Memory B cell (primary cell): ENCODE results near the gene AUNIP.
A peak's percentile ranks its signal among the peaks of the same experiment; 100 is the strongest.

Source experiments
- ATAC-seq: fragments of 150-1000 bp; cut with Tn5 transposase; 2 replicates; pipeline ENCODE4 v1.10.0; 2021; ENCODE audit warnings: low read depth, mild to moderate bottlenecking, moderate library complexity
- DNase-seq, 2 donors: peaks; one replicate each; pipeline ENCODE4 v3.0.0; 2022; ENCODE audit warnings: low spot score in 2 of 2
- H3K27ac Mint-ChIP-seq: one replicate; pipeline ENCODE4 v1.8.0; 2022; ENCODE audit warnings: mild to moderate bottlenecking, moderate library complexity, mixed read lengths
- H3K27me3 Mint-ChIP-seq: one replicate; pipeline ENCODE4 v1.8.0; 2022; ENCODE audit warnings: mixed read lengths
- H3K36me3 Mint-ChIP-seq: one replicate; pipeline ENCODE4 v1.8.0; 2022; ENCODE audit warnings: mild to moderate bottlenecking, mixed read lengths
- H3K4me1 Mint-ChIP-seq: one replicate; pipeline ENCODE4 v1.8.0; 2022; ENCODE audit warnings: mixed read lengths
- H3K4me3 Mint-ChIP-seq: one replicate; pipeline ENCODE4 v1.8.0; 2022; ENCODE audit warnings: mild to moderate bottlenecking, moderate library complexity, mixed read lengths
- H3K9me3 Mint-ChIP-seq: one replicate; pipeline ENCODE4 v1.8.0; 2022; ENCODE audit warnings: mixed read lengths

Gene AUNIP

DNA sequence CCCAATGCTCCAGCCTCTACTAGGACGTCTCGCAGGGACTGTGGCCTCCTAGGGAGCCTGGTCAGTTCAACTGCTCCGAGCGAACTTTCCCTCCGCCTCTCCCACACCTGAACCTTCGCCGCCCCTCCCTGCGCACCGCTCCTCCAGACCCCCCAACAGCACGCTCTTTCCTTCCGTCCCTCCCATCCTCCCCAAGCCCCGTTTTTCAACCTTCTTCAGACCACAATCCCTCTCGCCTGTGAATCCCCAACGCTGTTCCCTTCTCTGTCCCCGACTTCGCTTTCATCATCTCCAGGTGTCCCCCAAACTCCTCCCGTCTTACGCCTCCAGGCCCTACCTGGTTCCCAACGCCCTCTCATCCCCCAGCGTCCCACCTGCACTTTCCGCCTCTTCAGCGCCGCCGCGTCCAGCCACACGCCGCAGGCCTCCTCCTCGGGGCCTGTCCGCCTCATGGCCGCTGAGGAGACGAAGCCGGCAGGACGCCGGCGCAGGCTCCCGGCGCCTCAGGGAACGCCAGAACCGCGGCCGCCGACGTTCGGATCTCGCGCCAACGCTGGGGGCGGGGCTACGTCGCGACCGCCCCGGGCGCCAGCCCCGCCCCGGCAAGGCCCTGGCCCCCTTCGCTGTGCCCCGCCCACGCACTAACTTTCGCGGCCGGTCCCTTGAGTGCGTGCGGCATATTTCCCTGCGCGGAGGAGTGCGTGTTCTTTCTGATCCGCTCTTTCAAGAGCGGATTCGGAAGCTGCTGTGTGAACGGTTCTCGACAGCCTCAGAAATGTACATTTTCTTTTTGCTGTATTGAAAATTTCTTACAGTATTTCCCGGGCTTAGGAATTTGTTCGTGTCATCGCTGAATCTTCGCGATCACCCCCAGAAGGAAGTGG is at the start of gene AUNIP:
AUNIP (minus strand) TSS at position 552 of the 884 bp plus-strand sequence; CDS start at position 452, 100 bp downstream.
- Mint-ChIP-seq H3K4me1 (peaks cover 13% of the 10 kb centered on the region), H3K9me3 (no peaks in the 10 kb centered on the region), H3K36me3 (peaks cover 7% of the 10 kb centered on the region), H3K27ac (peak within 1 kb of the TSS; percentile 92), H3K4me3 (peak within 1 kb of the TSS; percentile 89), H3K27me3 (peaks cover 1% of the 10 kb centered on the region)
- DNase-seq (peak; percentile 85 to 86), ATAC-seq (peak; percentile 95)

GRCh38 chr1:25909040-25909439 is 49.8 kb upstream of the AUNIP start:
- H3K27me3 Mint-ChIP-seq = no peaks in the 10 kb centered on the region
- peaks cover 14% of the 10 kb centered on the region for H3K4me1 Mint-ChIP-seq
- no peaks in the 10 kb centered on the region for H3K36me3 Mint-ChIP-seq
- peaks cover 1% of the 10 kb centered on the region for H3K9me3 Mint-ChIP-seq
- H3K4me3 Mint-ChIP-seq = no peak overlapping the region
- no peak for DNase-seq
- H3K27ac Mint-ChIP-seq = no peak overlapping the region
- ATAC-seq = no peak

- Mint-ChIP-seq H3K9me3 (peaks cover 1% of the 10 kb centered on the region), H3K4me3 (no peak overlapping the region)
Observed at GRCh38 chr1:25908161-25908560, 48.9 kb upstream of the AUNIP start.

GRCh38 chr1:25907601-25908000 is 48.3 kb upstream of the AUNIP start:
- ATAC-seq (no peak), DNase-seq (no peak)
- Mint-ChIP-seq H3K27ac (peak overlapping the region; percentile 76), H3K4me3 (peak overlapping the region; percentile 97), H3K36me3 (no peaks in the 10 kb centered on the region), H3K4me1 (peaks cover 14% of the 10 kb centered on the region), H3K9me3 (peaks cover 1% of the 10 kb centered on the region), H3K27me3 (no peaks in the 10 kb centered on the region)

More at GRCh38 chr1:25908161-25908560, 48.9 kb upstream of the AUNIP start:
- H3K27me3 Mint-ChIP-seq = no peaks in the 10 kb centered on the region
- H3K27ac Mint-ChIP-seq = no peak overlapping the region
- ATAC-seq (no peak), DNase-seq (no peak)
- H3K36me3 Mint-ChIP-seq = no peaks in the 10 kb centered on the region
- H3K4me1 Mint-ChIP-seq = peaks cover 14% of the 10 kb centered on the region

GRCh38 chr1:25906644-25907300 is 47.5 kb upstream of the AUNIP start:
- Mint-ChIP-seq H3K9me3 (peaks cover 1% of the 10 kb centered on the region), H3K4me3 (peak overlapping the region; percentile 97), H3K36me3 (no peaks in the 10 kb centered on the region), H3K4me1 (peaks cover 14% of the 10 kb centered on the region), H3K27me3 (no peaks in the 10 kb centered on the region), H3K27ac (peak overlapping the region; percentile 76)
- DNase-seq (no peak), ATAC-seq (no peak)

GRCh38 chr1:25905680-25906643 is 46.7 kb upstream of the AUNIP start, which contains the start of gene STMN1:
TSS of gene STMN1 (minus strand) at chr1:25906419. CDS start at chr1:25904676, 1,743 bp downstream.
- peaks cover 14% of the 10 kb centered on the region for H3K4me1 Mint-ChIP-seq
- peaks cover 3% of the 10 kb centered on the region for H3K36me3 Mint-ChIP-seq
- no peaks in the 10 kb centered on the region for H3K27me3 Mint-ChIP-seq
- H3K4me3 Mint-ChIP-seq = peak within 1 kb of the TSS; percentile 97
- peaks cover 1% of the 10 kb centered on the region for H3K9me3 Mint-ChIP-seq
- peak within 1 kb of the TSS; percentile 91 for H3K27ac Mint-ChIP-seq
- ATAC-seq (peak; percentile 78), DNase-seq (peak; percentile 68 to 69)

DNA sequence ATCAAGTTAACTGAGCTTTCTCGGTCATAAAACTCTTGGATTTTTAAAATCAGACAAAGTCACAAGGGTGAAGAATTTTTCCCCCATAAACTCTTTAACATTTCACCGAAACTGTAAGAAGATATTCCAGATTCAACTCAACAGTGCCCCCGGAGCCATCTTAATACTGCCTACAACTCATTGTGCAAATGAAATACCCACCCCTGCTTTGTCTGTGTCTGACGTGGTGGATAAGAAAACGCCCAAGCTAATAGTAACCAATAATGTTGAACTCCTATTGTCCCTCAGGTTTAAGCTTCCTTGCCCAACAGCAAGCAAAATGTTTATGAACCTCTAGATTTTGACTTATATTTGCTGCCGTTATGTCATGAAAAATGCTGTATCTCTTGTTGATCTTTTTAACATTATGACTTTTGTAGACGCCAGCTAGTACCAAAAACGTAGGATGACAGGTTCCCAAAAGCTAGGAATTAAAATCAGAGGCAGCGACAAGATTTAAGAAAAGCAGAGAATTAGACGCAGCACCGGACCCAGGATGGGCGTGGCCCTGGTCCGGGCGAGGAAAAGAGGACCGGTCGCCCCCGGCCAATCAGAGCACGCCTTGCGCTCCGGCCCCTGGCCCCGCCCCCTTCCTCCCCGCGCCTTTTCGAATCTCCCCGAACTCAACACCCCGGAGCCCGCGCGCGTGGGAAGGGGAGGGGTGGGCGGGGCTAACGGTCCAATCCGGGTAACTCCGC is 45.9 kb upstream of the AUNIP start:
- peaks cover 3% of the 10 kb centered on the region for H3K36me3 Mint-ChIP-seq
- no peaks in the 10 kb centered on the region for H3K9me3 Mint-ChIP-seq
- H3K27me3 Mint-ChIP-seq = no peaks in the 10 kb centered on the region
- DNase-seq (peak; percentile 69 to 75), ATAC-seq (peak; percentile 67)
- H3K4me1 Mint-ChIP-seq = peaks cover 14% of the 10 kb centered on the region
- peak overlapping the region; percentile 97 for H3K4me3 Mint-ChIP-seq
- peak overlapping the region; percentile 91 for H3K27ac Mint-ChIP-seq

- no peaks in the 10 kb centered on the region for H3K27me3 Mint-ChIP-seq
- no peak overlapping the region for H3K4me3 Mint-ChIP-seq
- H3K9me3 Mint-ChIP-seq = no peaks in the 10 kb centered on the region
- peaks cover 3% of the 10 kb centered on the region for H3K36me3 Mint-ChIP-seq
- H3K27ac Mint-ChIP-seq = no peak overlapping the region
- DNase-seq (no peak), ATAC-seq (no peak)
- H3K4me1 Mint-ChIP-seq = peaks cover 14% of the 10 kb centered on the region
Observed at GRCh38 chr1:25903986-25904385, 44.7 kb upstream of the AUNIP start.

GRCh38 chr1:25902462-25902861 is 43.2 kb upstream of the AUNIP start:
- H3K4me1 Mint-ChIP-seq = peaks cover 14% of the 10 kb centered on the region
- H3K27ac Mint-ChIP-seq = no peak overlapping the region
- H3K27me3 Mint-ChIP-seq = no peaks in the 10 kb centered on the region
- H3K4me3 Mint-ChIP-seq = no peak overlapping the region
- H3K9me3 Mint-ChIP-seq = no peaks in the 10 kb centered on the region
- DNase-seq = no peak
- ATAC-seq = no peak
- H3K36me3 Mint-ChIP-seq = peaks cover 3% of the 10 kb centered on the region

DNA sequence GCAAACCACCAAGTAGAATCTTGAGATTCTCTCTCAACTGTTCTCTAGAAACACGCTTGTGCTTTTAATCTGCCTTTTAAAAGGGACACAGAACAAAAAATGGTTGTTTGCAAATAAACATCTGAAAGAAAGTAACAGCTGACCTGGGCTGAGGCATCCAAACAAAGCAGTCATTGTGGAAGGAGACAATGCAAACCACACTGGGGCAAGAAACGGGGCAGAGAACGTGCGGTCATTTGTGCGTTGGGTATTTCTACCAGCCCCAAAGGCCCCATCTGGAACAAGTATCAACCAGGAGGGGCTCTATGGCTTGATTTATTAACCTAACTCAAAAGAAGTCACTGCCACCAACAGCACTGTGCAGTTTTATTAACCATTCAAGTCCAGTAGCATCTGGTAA is 41.0 kb upstream of the AUNIP start:
- H3K27me3 Mint-ChIP-seq = no peaks in the 10 kb centered on the region
- no peaks in the 10 kb centered on the region for H3K9me3 Mint-ChIP-seq
- no peak overlapping the region for H3K27ac Mint-ChIP-seq
- no peak overlapping the region for H3K4me3 Mint-ChIP-seq
- no peak for ATAC-seq
- peaks cover 3% of the 10 kb centered on the region for H3K36me3 Mint-ChIP-seq
- peaks cover 9% of the 10 kb centered on the region for H3K4me1 Mint-ChIP-seq
- no peak for DNase-seq

DNA sequence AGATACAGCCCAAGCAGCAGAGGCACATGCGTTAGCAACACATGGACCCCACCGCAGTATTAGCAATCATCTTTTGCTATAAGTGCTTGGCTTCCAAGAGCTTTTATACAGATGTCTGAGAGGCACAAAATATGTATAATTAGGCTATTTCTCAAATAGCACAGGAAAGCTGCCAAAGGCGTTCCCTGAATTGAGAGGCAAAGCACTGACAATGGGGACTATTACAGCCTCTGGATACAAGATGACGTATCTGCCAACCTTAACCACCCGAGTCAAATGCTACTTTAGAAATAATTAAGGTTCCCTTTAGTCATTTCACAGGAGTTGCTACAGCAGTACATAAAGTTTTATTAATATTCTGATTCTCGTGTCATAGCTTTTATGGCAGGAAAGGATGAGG is 40.5 kb upstream of the AUNIP start:
- Mint-ChIP-seq H3K36me3 (peaks cover 3% of the 10 kb centered on the region), H3K4me3 (no peak overlapping the region), H3K27me3 (no peaks in the 10 kb centered on the region), H3K4me1 (peaks cover 6% of the 10 kb centered on the region), H3K9me3 (no peaks in the 10 kb centered on the region), H3K27ac (no peak overlapping the region)
- ATAC-seq (no peak), DNase-seq (no peak)

- Mint-ChIP-seq H3K27ac (no peak overlapping the region), H3K9me3 (no peaks in the 10 kb centered on the region)
- ATAC-seq = no peak
Observed at GRCh38 chr1:25898223-25899015, 39.2 kb upstream of the AUNIP start.

More at GRCh38 chr1:25898223-25899015, 39.2 kb upstream of the AUNIP start:
- DNase-seq = no peak
- no peaks in the 10 kb centered on the region for H3K27me3 Mint-ChIP-seq
- peaks cover 3% of the 10 kb centered on the region for H3K36me3 Mint-ChIP-seq
- H3K4me3 Mint-ChIP-seq = no peak overlapping the region
- H3K4me1 Mint-ChIP-seq = peaks cover 3% of the 10 kb centered on the region
